HEK293 (cell line): ENCODE results near the gene CUL7.

Experiments
- CTCF ChIA-PET: fragments of 350-600 bp; formaldehyde crosslinking; extraction: SDS; loops from one replicate; lab custom pipeline; 2021; ENCODE audit warnings: antibody characterized with exemption; lab: Yijun Ruan, JAX
- POLR2A ChIA-PET: fragments of 300-600 bp; formaldehyde crosslinking; extraction: SDS; loops from one replicate; lab custom pipeline; 2020; ENCODE audit warnings: antibody characterized with exemption, inconsistent platforms; lab: Yijun Ruan, JAX
- H3K27ac ChIP-seq: fragments of 200-500 bp; sonication (Bioruptor generic); 2 replicates; pipeline ENCODE4 v1.5.1; 2014; ENCODE audit warnings: low read depth, low read length, control low read depth, inconsistent platforms; ENCODE audit errors: extremely low read depth
- H3K36me3 ChIP-seq, 2 experiments: fragments of 200-500 bp in 1 of 2; sonication (Bioruptor generic) in 1 of 2; 1 replicate in 1 of 2; 2 replicates in 1 of 2; pipeline ENCODE4 v1.5.1; 2014 to 2017; ENCODE audit warnings: inconsistent platforms in 2 of 2, low read length in 2 of 2; ENCODE audit not compliant: control insufficient read depth in 2 of 2, insufficient read depth in 1 of 2
- H3K4me1 ChIP-seq: fragments of 200-500 bp; sonication (Bioruptor generic); 2 replicates; pipeline ENCODE4 v1.5.1; 2014; ENCODE audit warnings: mild to moderate bottlenecking, low read length, inconsistent platforms; ENCODE audit not compliant: control insufficient read depth, insufficient read depth
- H3K4me3 ChIP-seq: 2 replicates; pipeline ENCODE4 v1.5.1; 2011; ENCODE audit warnings: low read depth, mild to moderate bottlenecking, control low read depth, low read length, moderate library complexity
- H3K9me3 ChIP-seq: fragments of 200-500 bp; sonication (Bioruptor generic); 2 replicates; pipeline ENCODE4 v1.5.1; 2014; ENCODE audit warnings: low read depth, low read length, inconsistent platforms; ENCODE audit not compliant: control insufficient read depth, insufficient read depth
- FEZF1 ChIP-seq: fragments of 450-650 bp; formaldehyde crosslinking; IDR thresholded peaks from 2 replicates; pipeline ENCODE4 v1.5.1; 2016; ENCODE audit warnings: missing biosample characterization, missing genetic modification characterization
- GFI1B ChIP-seq: fragments of 450-650 bp; formaldehyde crosslinking; IDR thresholded peaks from 2 replicates; pipeline ENCODE4 v1.5.1; 2016; ENCODE audit warnings: missing biosample characterization, missing genetic modification characterization
- GLIS2 ChIP-seq: fragments of 450-650 bp; formaldehyde crosslinking; IDR thresholded peaks from 2 replicates; pipeline ENCODE4 v1.5.1; 2016; ENCODE audit warnings: missing biosample characterization, missing genetic modification characterization
- MEIS1 ChIP-seq: sonication (generic); formaldehyde crosslinking; IDR thresholded peaks from 2 replicates; pipeline ENCODE4 v1.8.1; 2022; ENCODE audit warnings: missing genetic modification reagents, mild to moderate bottlenecking, borderline replicate concordance
- PATZ1 ChIP-seq: fragments of 450-650 bp; formaldehyde crosslinking; IDR thresholded peaks from 2 replicates; pipeline ENCODE4 v1.5.1; 2016; ENCODE audit warnings: missing biosample characterization, missing genetic modification characterization
- PRDM4 ChIP-seq: fragments of 450-650 bp; formaldehyde crosslinking; IDR thresholded peaks from 2 replicates; pipeline ENCODE4 v1.5.1; 2017; ENCODE audit warnings: missing biosample characterization, missing genetic modification characterization
- SCRT2 ChIP-seq: fragments of 450-650 bp; formaldehyde crosslinking; IDR thresholded peaks from 2 replicates; pipeline ENCODE4 v1.5.1; 2016; ENCODE audit warnings: missing biosample characterization, missing genetic modification characterization
- TRIM28 ChIP-seq: IDR thresholded peaks from 2 replicates; pipeline ENCODE4 v1.6.1; 2011; ENCODE audit warnings: low read length, control low read depth, borderline replicate concordance
- ZNF157 ChIP-seq: fragments of 450-650 bp; formaldehyde crosslinking; IDR thresholded peaks from 2 replicates; pipeline ENCODE4 v1.5.1; 2016; ENCODE audit warnings: missing biosample characterization, missing genetic modification characterization
- ZNF211 ChIP-seq: fragments of 450-650 bp; formaldehyde crosslinking; IDR thresholded peaks from 2 replicates; pipeline ENCODE4 v1.5.1; 2016; ENCODE audit warnings: low read depth, missing biosample characterization, missing genetic modification characterization
- ZNF266 ChIP-seq: fragments of 450-650 bp; formaldehyde crosslinking; IDR thresholded peaks from 2 replicates; pipeline ENCODE4 v1.5.1; 2016; ENCODE audit warnings: missing biosample characterization, missing genetic modification characterization, low read depth
- ZNF585B ChIP-seq: fragments of 450-650 bp; formaldehyde crosslinking; IDR thresholded peaks from 2 replicates; pipeline ENCODE4 v1.5.1; 2016; ENCODE audit warnings: missing biosample characterization, missing genetic modification characterization
- ZNF776 ChIP-seq: fragments of 450-650 bp; formaldehyde crosslinking; IDR thresholded peaks from 2 replicates; pipeline ENCODE4 v1.5.0; 2017; ENCODE audit warnings: missing biosample characterization, missing genetic modification characterization, borderline replicate concordance
- TF ChIP-seq, protein P1 (sequence below): fragments of 450-650 bp; formaldehyde crosslinking; IDR thresholded peaks from 2 replicates; pipeline ENCODE4 v1.5.1; 2016; ENCODE audit warnings: missing biosample characterization, missing genetic modification characterization
- TF ChIP-seq, protein P2 (sequence below): fragments of 450-650 bp; formaldehyde crosslinking; IDR thresholded peaks from 2 replicates; pipeline ENCODE4 v1.5.1; 2016; ENCODE audit warnings: missing biosample characterization, missing genetic modification characterization
- TF ChIP-seq, protein P3 (sequence below): fragments of 450-650 bp; formaldehyde crosslinking; IDR thresholded peaks from 2 replicates; pipeline ENCODE4 v1.5.1; 2016; ENCODE audit warnings: missing biosample characterization, missing genetic modification characterization, borderline replicate concordance
- TF ChIP-seq, protein P4 (sequence below): fragments of 450-650 bp; formaldehyde crosslinking; IDR thresholded peaks from 2 replicates; pipeline ENCODE4 v1.5.1; 2016; ENCODE audit warnings: missing biosample characterization, missing genetic modification characterization
- TF ChIP-seq, protein P5 (sequence below): fragments of 450-650 bp; formaldehyde crosslinking; IDR thresholded peaks from 2 replicates; pipeline ENCODE4 v1.5.1; 2017; ENCODE audit warnings: missing biosample characterization, missing genetic modification characterization

Gene CUL7

GRCh38 chr6:43007126-43007525 lies 46.5 kb downstream of the CUL7 start (continued):
- TF ChIP-seq, protein P1, sequence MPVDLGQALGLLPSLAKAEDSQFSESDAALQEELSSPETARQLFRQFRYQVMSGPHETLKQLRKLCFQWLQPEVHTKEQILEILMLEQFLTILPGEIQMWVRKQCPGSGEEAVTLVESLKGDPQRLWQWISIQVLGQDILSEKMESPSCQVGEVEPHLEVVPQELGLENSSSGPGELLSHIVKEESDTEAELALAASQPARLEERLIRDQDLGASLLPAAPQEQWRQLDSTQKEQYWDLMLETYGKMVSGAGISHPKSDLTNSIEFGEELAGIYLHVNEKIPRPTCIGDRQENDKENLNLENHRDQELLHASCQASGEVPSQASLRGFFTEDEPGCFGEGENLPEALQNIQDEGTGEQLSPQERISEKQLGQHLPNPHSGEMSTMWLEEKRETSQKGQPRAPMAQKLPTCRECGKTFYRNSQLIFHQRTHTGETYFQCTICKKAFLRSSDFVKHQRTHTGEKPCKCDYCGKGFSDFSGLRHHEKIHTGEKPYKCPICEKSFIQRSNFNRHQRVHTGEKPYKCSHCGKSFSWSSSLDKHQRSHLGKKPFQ (tag by site-specific recombination) = no peak
- TF ChIP-seq, all 188 proteins: peak for 0

DNA sequence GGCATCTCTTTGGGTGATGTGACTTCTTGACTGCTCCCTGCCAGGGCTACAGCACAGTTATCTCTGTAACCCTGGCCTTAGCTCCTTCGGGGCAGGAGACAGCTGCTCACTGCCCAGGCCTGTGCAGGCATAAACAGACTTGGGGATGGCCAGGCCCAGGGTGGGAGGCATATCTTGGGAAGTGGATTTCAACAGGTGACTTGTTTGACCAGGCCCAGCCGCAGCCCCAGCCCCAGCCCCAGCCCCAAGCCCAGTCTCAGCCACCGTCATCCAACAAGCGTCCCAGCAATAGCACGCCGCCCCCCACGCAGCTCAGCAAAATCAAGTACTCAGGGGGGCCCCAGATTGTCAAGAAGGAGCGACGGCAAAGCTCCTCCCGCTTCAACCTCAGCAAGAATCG lies 47.4 kb downstream of the CUL7 start:
- Histone ChIP-seq H3K36me3 (peaks cover 46 to 58% of the 10 kb centered on the region in 2 experiments), H3K4me1 (no peaks in the 10 kb centered on the region), H3K9me3 (no peaks in the 10 kb centered on the region), H3K27ac (no peak overlapping the region), H3K4me3 (no peak overlapping the region)
- TF ChIP-seq, protein P2, sequence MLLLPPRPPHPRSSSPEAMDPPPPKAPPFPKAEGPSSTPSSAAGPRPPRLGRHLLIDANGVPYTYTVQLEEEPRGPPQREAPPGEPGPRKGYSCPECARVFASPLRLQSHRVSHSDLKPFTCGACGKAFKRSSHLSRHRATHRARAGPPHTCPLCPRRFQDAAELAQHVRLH (tag by site-specific recombination) = no peak
- TF ChIP-seq SCRT2 (peak; percentile 85), GFI1B (tag by site-specific recombination) (no peak)
- ChIA-PET CTCF (interaction anchor here (0.6 to 0.8 kb wide), 3 partner anchors 94 to 502 kb away, joined by 3 to 5 read pairs (median 4); no protein-coding TSS in a partner anchor), POLR2A (interaction anchor here (1.5 to 1.7 kb wide), 3 partner anchors 10 to 22 kb away, joined by 3 to 11 read pairs (median 10); partner anchors contain the start of gene PPP2R5D)

- Histone ChIP-seq H3K36me3 (peaks cover 44 to 56% of the 10 kb centered on the region in 2 experiments), H3K9me3 (no peaks in the 10 kb centered on the region), H3K4me1 (no peaks in the 10 kb centered on the region), H3K4me3 (no peak overlapping the region), H3K27ac (no peak overlapping the region)
- ChIA-PET CTCF (interaction anchor here (0.6 to 1.7 kb wide), 6 partner anchors 7 to 502 kb away, joined by 3 to 11 read pairs (median 4); partner anchors contain the start of gene RRP36), POLR2A (interaction anchor here (0.6 to 4.6 kb wide), 4 partner anchors 8 to 55 kb away, joined by 3 to 38 read pairs (median 8); partner anchors contain the start of genes KLHDC3, MEA1 and PPP2R5D)
- TF ChIP-seq GLIS2 (no peak), PRDM4 (tag by site-specific recombination) (no peak), ZNF157 (tag by site-specific recombination) (no peak), MEIS1 (CRISPR knock-in tag) (no peak), ZNF776 (no peak), ZNF266 (tag by site-specific recombination) (no peak)
Measured at GRCh38 chr6:43005844-43006243, 47.8 kb downstream of the CUL7 start.

DNA sequence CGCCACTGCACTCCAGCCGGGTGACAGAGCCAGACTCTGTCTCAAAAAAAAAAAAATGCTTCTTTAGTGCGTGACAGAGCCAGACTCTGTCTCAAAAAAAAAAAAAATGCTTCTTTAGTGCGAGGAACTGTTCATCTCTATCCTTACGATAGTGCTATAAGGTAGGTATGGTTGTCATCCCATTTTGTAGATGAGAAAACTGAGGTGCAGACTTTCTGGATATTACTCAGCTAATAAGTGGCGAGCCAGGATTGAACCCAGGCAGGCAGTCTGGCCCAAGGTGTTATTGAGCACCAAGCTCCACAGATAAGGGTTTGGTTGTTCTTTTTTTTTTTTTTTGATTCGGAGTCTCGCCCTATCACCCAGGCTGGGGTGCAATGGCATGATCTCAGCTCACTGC lies 51.8 kb downstream of the CUL7 start:
- CTCF ChIA-PET = no interaction called here
- Histone ChIP-seq H3K4me3 (no peak overlapping the region), H3K4me1 (no peaks in the 10 kb centered on the region), H3K27ac (no peak overlapping the region), H3K36me3 (peaks cover 19 to 21% of the 10 kb centered on the region in 2 experiments; a peak in 2 of 3 replicates), H3K9me3 (no peaks in the 10 kb centered on the region)
- POLR2A ChIA-PET = interaction anchor here (0.7 to 4.6 kb wide), 5 partner anchors 12 to 648 kb away, joined by 4 to 38 read pairs (median 7); partner anchors contain the start of genes CUL7, KLHDC3, MEA1 and PPP2R5D
- TF ChIP-seq, protein P3, sequence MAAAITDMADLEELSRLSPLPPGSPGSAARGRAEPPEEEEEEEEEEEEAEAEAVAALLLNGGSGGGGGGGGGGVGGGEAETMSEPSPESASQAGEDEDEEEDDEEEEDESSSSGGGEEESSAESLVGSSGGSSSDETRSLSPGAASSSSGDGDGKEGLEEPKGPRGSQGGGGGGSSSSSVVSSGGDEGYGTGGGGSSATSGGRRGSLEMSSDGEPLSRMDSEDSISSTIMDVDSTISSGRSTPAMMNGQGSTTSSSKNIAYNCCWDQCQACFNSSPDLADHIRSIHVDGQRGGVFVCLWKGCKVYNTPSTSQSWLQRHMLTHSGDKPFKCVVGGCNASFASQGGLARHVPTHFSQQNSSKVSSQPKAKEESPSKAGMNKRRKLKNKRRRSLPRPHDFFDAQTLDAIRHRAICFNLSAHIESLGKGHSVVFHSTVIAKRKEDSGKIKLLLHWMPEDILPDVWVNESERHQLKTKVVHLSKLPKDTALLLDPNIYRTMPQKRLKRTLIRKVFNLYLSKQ (tag by site-specific recombination) = no peak
- no peak for TF ChIP-seq PATZ1 (tag by site-specific recombination)
- TF ChIP-seq, protein P4, sequence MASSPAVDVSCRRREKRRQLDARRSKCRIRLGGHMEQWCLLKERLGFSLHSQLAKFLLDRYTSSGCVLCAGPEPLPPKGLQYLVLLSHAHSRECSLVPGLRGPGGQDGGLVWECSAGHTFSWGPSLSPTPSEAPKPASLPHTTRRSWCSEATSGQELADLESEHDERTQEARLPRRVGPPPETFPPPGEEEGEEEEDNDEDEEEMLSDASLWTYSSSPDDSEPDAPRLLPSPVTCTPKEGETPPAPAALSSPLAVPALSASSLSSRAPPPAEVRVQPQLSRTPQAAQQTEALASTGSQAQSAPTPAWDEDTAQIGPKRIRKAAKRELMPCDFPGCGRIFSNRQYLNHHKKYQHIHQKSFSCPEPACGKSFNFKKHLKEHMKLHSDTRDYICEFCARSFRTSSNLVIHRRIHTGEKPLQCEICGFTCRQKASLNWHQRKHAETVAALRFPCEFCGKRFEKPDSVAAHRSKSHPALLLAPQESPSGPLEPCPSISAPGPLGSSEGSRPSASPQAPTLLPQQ (tag by site-specific recombination) = no peak
- TF ChIP-seq, protein P5, sequence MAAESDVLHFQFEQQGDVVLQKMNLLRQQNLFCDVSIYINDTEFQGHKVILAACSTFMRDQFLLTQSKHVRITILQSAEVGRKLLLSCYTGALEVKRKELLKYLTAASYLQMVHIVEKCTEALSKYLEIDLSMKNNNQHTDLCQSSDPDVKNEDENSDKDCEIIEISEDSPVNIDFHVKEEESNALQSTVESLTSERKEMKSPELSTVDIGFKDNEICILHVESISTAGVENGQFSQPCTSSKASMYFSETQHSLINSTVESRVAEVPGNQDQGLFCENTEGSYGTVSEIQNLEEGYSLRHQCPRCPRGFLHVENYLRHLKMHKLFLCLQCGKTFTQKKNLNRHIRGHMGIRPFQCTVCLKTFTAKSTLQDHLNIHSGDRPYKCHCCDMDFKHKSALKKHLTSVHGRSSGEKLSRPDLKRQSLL = no peak
- TF ChIP-seq TRIM28 = no peak
- no peak for TF ChIP-seq ZNF585B (tag by site-specific recombination)
- TF ChIP-seq ZNF211 (tag by site-specific recombination) = no peak
- no peak for TF ChIP-seq FEZF1 (tag by site-specific recombination)
